C4-2B (cell line): ENCODE data around the gene COQ8A.

ENCODE experiments used
- H3K27ac ChIP-seq: fragments of 450-650 bp; 2 replicates; pipeline ENCODE4 v1.5.1; 2017
- CTCF ChIP-seq: fragments of 450-650 bp; conservative IDR thresholded peaks from 2 replicates; pipeline ENCODE4 v1.5.1; 2017; ENCODE audit warnings: mild to moderate bottlenecking
- ZFX ChIP-seq: fragments of 450-650 bp; IDR thresholded peaks from 2 replicates; pipeline ENCODE4 v1.6.1; 2017

The COQ8A gene

GRCh38 chr1:226940029-226940805 is at the start of gene COQ8A:
COQ8A (plus strand) TSS chr1:226940294; CDS start chr1:226961386, 21,092 bp downstream.
- peak within 1 kb of the TSS; percentile 98 for H3K27ac ChIP-seq
- TF ChIP-seq ZFX (no peak), CTCF (no peak)

GRCh38 chr1:226890331-226891108 is 49.6 kb upstream of the COQ8A start:
- H3K27ac ChIP-seq: no peak overlapping the region
- TF ChIP-seq CTCF (no peak), ZFX (no peak)

- TF ChIP-seq ZFX (no peak), CTCF (no peak)
- H3K27ac ChIP-seq: no peak overlapping the region
Observed at GRCh38 chr1:226891346-226891745, 48.7 kb upstream of the COQ8A start.

GRCh38 chr1:226891846-226892523 is 48.1 kb upstream of the COQ8A start:
- H3K27ac ChIP-seq: no peak overlapping the region
- TF ChIP-seq ZFX: no peak
- TF ChIP-seq CTCF: no peak

- TF ChIP-seq ZFX (no peak), CTCF (no peak)
Observed at GRCh38 chr1:226892524-226892875, 47.6 kb upstream of the COQ8A start.

GRCh38 chr1:226893936-226894335 is 46.2 kb upstream of the COQ8A start:
- H3K27ac ChIP-seq: no peak overlapping the region
- TF ChIP-seq CTCF (no peak), ZFX (no peak)

More at GRCh38 chr1:226892524-226892875, 47.6 kb upstream of the COQ8A start:
- no peak overlapping the region for H3K27ac ChIP-seq

- H3K27ac ChIP-seq: no peak overlapping the region
- TF ChIP-seq ZFX: no peak
- TF ChIP-seq CTCF: no peak
Observed at GRCh38 chr1:226894826-226895225, 45.3 kb upstream of the COQ8A start.
